ENCODE measurements around the gene NUDT9. TPM values are rescaled to one million over a fixed set of nuclear protein-coding genes. Genes with fewer than 3 reads are reported as not detected.

The NUDT9 gene, protein sequence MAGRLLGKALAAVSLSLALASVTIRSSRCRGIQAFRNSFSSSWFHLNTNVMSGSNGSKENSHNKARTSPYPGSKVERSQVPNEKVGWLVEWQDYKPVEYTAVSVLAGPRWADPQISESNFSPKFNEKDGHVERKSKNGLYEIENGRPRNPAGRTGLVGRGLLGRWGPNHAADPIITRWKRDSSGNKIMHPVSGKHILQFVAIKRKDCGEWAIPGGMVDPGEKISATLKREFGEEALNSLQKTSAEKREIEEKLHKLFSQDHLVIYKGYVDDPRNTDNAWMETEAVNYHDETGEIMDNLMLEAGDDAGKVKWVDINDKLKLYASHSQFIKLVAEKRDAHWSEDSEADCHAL
- 10 to 100 TPM; 14.7 to 19.1 (median 17.1) TPM for total RNA-seq

DNA sequence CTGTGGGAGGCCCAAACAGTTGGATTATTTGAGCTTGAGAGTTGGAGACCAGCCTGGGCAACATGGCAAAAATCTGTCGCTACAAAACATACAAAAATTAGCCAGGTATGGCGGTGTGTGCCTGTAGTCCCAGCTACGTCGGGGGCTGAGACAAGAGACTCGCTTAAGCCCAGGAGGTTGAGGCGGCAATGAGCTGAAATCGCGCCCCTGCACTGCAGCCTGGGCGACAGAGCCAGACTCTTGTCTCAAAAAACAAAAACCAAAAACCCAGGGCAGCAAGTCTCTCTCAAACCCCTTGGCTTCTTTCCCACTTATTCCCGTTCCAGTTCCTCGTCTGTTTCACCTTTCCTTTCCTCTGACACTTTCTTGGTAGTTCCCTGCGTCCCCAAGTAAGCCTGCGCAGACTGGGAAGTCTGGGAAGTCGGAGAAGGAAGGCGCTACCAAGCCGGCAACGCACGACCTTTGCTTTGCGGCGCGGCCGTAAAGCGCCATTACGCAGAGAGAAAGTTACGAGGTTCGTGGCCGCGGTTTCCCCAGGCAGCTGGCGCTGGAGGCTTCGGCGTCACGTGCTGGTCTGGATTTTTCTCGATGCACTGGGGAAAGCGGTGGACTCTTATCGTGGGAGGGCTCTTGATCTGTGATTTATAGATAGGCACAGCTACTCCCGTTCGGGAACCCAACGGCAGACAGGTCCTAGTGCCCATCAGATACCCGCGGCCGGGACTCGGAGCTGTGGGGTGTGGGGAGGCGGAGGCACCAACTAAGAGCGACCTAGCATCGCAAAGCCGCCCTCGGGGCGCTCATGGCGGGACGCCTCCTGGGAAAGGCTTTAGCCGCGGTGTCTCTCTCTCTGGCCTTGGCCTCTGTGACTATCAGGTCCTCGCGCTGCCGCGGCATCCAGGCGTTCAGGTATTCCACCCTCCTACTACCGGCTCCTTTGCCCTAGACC lies at the start of gene NUDT9:
NUDT9 (plus strand) TSS at position 470 of the 949 bp plus-strand sequence; CDS start at position 803, 333 bp downstream.
- peak within 1 kb of the TSS; percentile 90 to 95 (median 93) for H3K27ac ChIP-seq
- H3K4me1 ChIP-seq, result peaks cover 5 to 54% (median 18%) of the 10 kb centered on the region in 3 donors
- no peaks in the 10 kb centered on the region for H3K27me3 ChIP-seq
- H3K4me3 ChIP-seq, result peak within 1 kb of the TSS; percentile 74 to 86 (median 82)
- 1% methylated on average over 32 to 43 of the region's 58 CpGs for WGBS, 2 donors
- no peaks in the 10 kb centered on the region for H3K36me3 ChIP-seq
- no peaks in the 10 kb centered on the region for H3K9me3 ChIP-seq
- intact Hi-C loops (cut with DNase I), result no loop called here
- peak; percentile 70 for DNase-seq
- peak in 3 of 4 donors; percentile 60 to 79 (median 63) for TF ChIP-seq POLR2A (IDR thresholded peaks at IDR 0.05)
- TF ChIP-seq, protein P1, sequence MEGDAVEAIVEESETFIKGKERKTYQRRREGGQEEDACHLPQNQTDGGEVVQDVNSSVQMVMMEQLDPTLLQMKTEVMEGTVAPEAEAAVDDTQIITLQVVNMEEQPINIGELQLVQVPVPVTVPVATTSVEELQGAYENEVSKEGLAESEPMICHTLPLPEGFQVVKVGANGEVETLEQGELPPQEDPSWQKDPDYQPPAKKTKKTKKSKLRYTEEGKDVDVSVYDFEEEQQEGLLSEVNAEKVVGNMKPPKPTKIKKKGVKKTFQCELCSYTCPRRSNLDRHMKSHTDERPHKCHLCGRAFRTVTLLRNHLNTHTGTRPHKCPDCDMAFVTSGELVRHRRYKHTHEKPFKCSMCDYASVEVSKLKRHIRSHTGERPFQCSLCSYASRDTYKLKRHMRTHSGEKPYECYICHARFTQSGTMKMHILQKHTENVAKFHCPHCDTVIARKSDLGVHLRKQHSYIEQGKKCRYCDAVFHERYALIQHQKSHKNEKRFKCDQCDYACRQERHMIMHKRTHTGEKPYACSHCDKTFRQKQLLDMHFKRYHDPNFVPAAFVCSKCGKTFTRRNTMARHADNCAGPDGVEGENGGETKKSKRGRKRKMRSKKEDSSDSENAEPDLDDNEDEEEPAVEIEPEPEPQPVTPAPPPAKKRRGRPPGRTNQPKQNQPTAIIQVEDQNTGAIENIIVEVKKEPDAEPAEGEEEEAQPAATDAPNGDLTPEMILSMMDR (IDR thresholded peaks at IDR 0.05), result no peak

DNA sequence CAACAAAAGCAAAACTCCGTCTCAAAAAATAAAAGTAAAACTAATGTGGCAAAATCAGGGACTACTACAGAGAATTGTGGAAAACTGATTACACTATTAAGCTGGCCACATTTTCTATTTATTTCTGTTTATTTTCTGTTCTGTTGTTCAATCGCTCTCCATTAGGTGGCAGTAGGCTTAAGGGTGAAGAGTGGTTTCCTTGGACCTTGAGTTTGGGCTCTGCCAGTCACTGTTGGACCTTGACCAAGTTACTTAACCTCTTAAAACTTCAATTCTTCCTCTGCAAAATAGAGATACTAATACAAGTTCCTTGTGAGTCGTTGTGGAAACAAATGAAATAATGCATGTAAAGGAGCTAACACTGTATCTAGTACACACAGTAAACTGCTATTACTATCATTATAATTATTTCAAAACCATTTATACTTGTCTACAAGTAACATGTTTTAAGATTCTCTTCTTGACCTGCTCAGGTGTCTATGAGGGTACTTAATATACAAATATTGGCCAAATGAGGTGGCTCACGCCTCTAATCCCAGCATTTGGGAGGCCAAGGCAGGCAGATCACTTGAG lies 46.6 kb upstream of the NUDT9 start:
- intact Hi-C loops (cut with DNase I), result loop anchor here (5.0 kb wide), 1 partner anchor 86 kb away; no protein-coding TSS in a partner anchor
- WGBS, 2 donors, result 30 to 50% methylated on average over 3 to 4 of the region's 4 CpGs
- no peaks in the 10 kb centered on the region for H3K27me3 ChIP-seq
- H3K4me3 ChIP-seq, result no peak overlapping the region
- peak overlapping the region in 2 of 4 donors; percentile 45 to 48 for H3K27ac ChIP-seq
- TF ChIP-seq POLR2A (IDR thresholded peaks at IDR 0.05), result no peak
- TF ChIP-seq, protein P1 (IDR thresholded peaks at IDR 0.05), result peak; percentile 24 to 77 (median 69)
- peaks cover 0 to 23% (median 10%) of the 10 kb centered on the region in 3 donors for H3K4me1 ChIP-seq
- H3K9me3 ChIP-seq, result no peaks in the 10 kb centered on the region
- no peak for DNase-seq
- H3K36me3 ChIP-seq, result peaks cover 3 to 58% (median 6%) of the 10 kb centered on the region in 3 donors

DNA sequence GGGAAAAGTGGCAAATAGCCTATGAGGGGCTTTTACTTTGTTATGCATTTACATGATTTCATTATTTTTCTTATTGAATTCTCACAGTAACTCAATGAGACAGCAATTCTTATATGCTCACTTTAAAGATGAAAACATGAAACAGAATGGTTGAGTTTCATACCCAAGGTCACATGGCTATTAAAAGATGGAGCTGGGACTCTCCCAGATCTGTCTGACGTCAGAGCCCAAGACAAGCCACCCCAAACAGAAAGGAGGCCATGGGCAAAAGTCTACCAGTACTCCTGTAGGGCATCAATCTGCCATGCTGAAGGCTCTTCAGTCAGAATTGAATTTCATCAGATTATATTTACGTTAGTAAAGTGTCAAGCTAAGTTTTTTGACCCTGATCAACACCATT lies 44.6 kb upstream of the NUDT9 start:
- intact Hi-C loops (cut with DNase I), result loop anchor here (5.0 kb wide), 1 partner anchor 84 kb away; no protein-coding TSS in a partner anchor
- H3K9me3 ChIP-seq, result no peaks in the 10 kb centered on the region
- H3K4me3 ChIP-seq, result no peak overlapping the region
- H3K4me1 ChIP-seq, result peaks cover 0 to 23% (median 10%) of the 10 kb centered on the region in 3 donors
- H3K27me3 ChIP-seq, result no peaks in the 10 kb centered on the region
- H3K36me3 ChIP-seq, result peaks cover 0 to 52% (median 4%) of the 10 kb centered on the region in 3 donors
- DNase-seq, result no peak
- 73 to 88% methylated on average over 2 of the region's 2 CpGs for WGBS, 2 donors
- no peak for TF ChIP-seq POLR2A (IDR thresholded peaks at IDR 0.05)
- TF ChIP-seq, protein P1 (IDR thresholded peaks at IDR 0.05), result no peak
- no peak overlapping the region for H3K27ac ChIP-seq

DNA sequence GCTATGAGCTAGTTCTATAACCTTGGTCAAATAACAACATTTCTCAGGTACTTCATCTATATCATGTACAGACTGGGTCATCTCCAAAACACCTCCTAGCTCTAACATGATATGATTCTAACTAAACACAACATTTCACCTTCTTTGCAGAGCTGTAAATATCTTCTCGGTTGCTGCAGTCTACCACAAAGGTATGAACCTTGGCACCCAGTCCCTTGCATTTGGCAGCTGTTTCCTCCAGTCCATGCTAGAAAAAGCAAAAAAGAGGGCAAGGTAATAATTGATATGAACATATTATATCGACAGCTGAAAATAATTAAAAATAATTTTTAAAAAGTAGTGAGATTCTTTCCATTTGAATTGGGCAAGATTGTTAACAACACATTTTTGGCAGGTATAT lies 40.3 kb upstream of the NUDT9 start:
- no peaks in the 10 kb centered on the region for H3K27me3 ChIP-seq
- no peak for TF ChIP-seq POLR2A (IDR thresholded peaks at IDR 0.05)
- TF ChIP-seq, protein P1 (IDR thresholded peaks at IDR 0.05), result no peak

More for the DNA sequence above, 40.3 kb upstream of the NUDT9 start:
- Histone ChIP-seq H3K36me3 (peaks cover 0 to 28% (median 0%) of the 10 kb centered on the region in 3 donors), H3K9me3 (no peaks in the 10 kb centered on the region), H3K27ac (no peak overlapping the region), H3K4me3 (no peak overlapping the region), H3K4me1 (peaks cover 0 to 8% (median 0%) of the 10 kb centered on the region in 3 donors)
- 75 to 85% methylated on average over 2 of the region's 2 CpGs for WGBS, 2 donors
- no peak for DNase-seq
- intact Hi-C loops (cut with DNase I), result no loop called here

All from esophagus squamous epithelium (tissue), 5 donors.